Stimulated activated CD8-positive, alpha-beta memory T cell treated with anti-CD3 and anti-CD28 coated beads, Interleukin-15, amount 100 ng/mL, for 24 hours (primary cell): ENCODE measurements around the gene DMRTB1.

Source experiments
- DNase-seq: peaks from one replicate; pipeline ENCODE4 v3.0.0-alpha.2; 2020; ENCODE audit warnings: low read depth

DMRTB1 gene

GRCh38 chr1:53485478-53486394 is 26.5 kb downstream of the DMRTB1 start:
- peak; percentile 57 for DNase-seq

GRCh38 chr1:53486395-53487026 is 27.3 kb downstream of the DMRTB1 start:
- DNase-seq, result no peak

GRCh38 chr1:53490351-53490750 is 31.2 kb downstream of the DMRTB1 start:
- no peak for DNase-seq

- no peak for DNase-seq
Measured at GRCh38 chr1:53495633-53496345, 36.6 kb downstream of the DMRTB1 start.

GRCh38 chr1:53498555-53499131 is 39.4 kb downstream of the DMRTB1 start:
- no peak for DNase-seq

GRCh38 chr1:53499257-53500203 is 40.3 kb downstream of the DMRTB1 start:
- DNase-seq, result no peak

GRCh38 chr1:53500204-53501064 is 41.2 kb downstream of the DMRTB1 start:
- DNase-seq, result no peak

- DNase-seq, result no peak
Measured at GRCh38 chr1:53501065-53502005, 42.1 kb downstream of the DMRTB1 start.

GRCh38 chr1:53502641-53503432 is 43.6 kb downstream of the DMRTB1 start:
- no peak for DNase-seq

- no peak for DNase-seq
Measured at GRCh38 chr1:53503433-53504217, 44.4 kb downstream of the DMRTB1 start.

GRCh38 chr1:53504901-53505300 is 45.7 kb downstream of the DMRTB1 start:
- no peak for DNase-seq

GRCh38 chr1:53505401-53505800 is 46.2 kb downstream of the DMRTB1 start:
- no peak for DNase-seq

- DNase-seq, result no peak
Measured at GRCh38 chr1:53505891-53506290, 46.7 kb downstream of the DMRTB1 start.

- DNase-seq, result no peak
Measured at GRCh38 chr1:53506355-53507050, 47.3 kb downstream of the DMRTB1 start.

- no peak for DNase-seq
Measured at GRCh38 chr1:53507116-53507820, 48.1 kb downstream of the DMRTB1 start.
